GM19438 (cell line): ENCODE results near the gene RICTOR.
"Not testable (repeated sequence)": the region's sequence is repeated elsewhere in the genome, so short reads cannot be mapped to it uniquely, and the experiment has no call there.

Experiments
- ATAC-seq: cut with Tn5 transposase; IDR thresholded peaks from one replicate; pipeline ENCODE4 v1.9.1; 2021; ENCODE audit warnings: low read depth; ENCODE audit not compliant: unreplicated experiment

The RICTOR gene

GRCh38 chr5:39057734-39058133 is 16.5 kb downstream of the RICTOR start:
- ATAC-seq, result no peak

GRCh38 chr5:39055768-39056398 is 18.3 kb downstream of the RICTOR start:
- ATAC-seq, result no peak

GRCh38 chr5:39055027-39055767 is 19.0 kb downstream of the RICTOR start:
- ATAC-seq, result no peak

GRCh38 chr5:39053189-39053588 is 21.0 kb downstream of the RICTOR start:
- ATAC-seq, result no peak

GRCh38 chr5:39052141-39052540 is 22.1 kb downstream of the RICTOR start:
- no peak for ATAC-seq

- no peak for ATAC-seq
Measured at GRCh38 chr5:39049315-39049714, 24.9 kb downstream of the RICTOR start.

- no peak for ATAC-seq
Measured at GRCh38 chr5:39040875-39041274, 33.3 kb downstream of the RICTOR start.

GRCh38 chr5:39034493-39034892 is 39.7 kb downstream of the RICTOR start:
- ATAC-seq, result not testable (repeated sequence)

GRCh38 chr5:39031041-39031440 is 43.2 kb downstream of the RICTOR start:
- ATAC-seq, result no peak

GRCh38 chr5:39025456-39025855 is 48.7 kb downstream of the RICTOR start:
- ATAC-seq, result no peak

- ATAC-seq, result no peak
Measured at GRCh38 chr5:39024884-39025283, 49.3 kb downstream of the RICTOR start.

- no peak for ATAC-seq
Measured at GRCh38 chr5:39024005-39024404, 50.2 kb downstream of the RICTOR start.

GRCh38 chr5:39023121-39023520 is 51.1 kb downstream of the RICTOR start:
- no peak for ATAC-seq

- no peak for ATAC-seq
Measured at GRCh38 chr5:39022151-39022550, 52.0 kb downstream of the RICTOR start.

- ATAC-seq, result no peak
Measured at GRCh38 chr5:39021413-39021812, 52.8 kb downstream of the RICTOR start.

GRCh38 chr5:39020458-39020857 is 53.7 kb downstream of the RICTOR start:
- no peak for ATAC-seq

- no peak for ATAC-seq
Measured at GRCh38 chr5:39019254-39019653, 54.9 kb downstream of the RICTOR start.

- ATAC-seq, result no peak
Measured at GRCh38 chr5:39017504-39017903, 56.7 kb downstream of the RICTOR start.

GRCh38 chr5:39016587-39017275 is 57.5 kb downstream of the RICTOR start:
- no peak for ATAC-seq

- ATAC-seq, result no peak
Measured at GRCh38 chr5:39015743-39016586, 58.2 kb downstream of the RICTOR start.

GRCh38 chr5:39014561-39014960 is 59.6 kb downstream of the RICTOR start:
- no peak for ATAC-seq
